Measurements from ENCODE around the gene RNF214.

Gene RNF214

GRCh38 chr11:117281159-117281558, 48.7 kb downstream of the RNF214 start:
- Histone ChIP-seq H3K4me2 (ENCODE audit: low read depth, low read length, poor library complexity, severe bottlenecking) (no peak overlapping the region), H2AFZ (ENCODE audit: low read length) (no peak overlapping the region), H3F3A (ENCODE audit: low read depth) (no peaks in the 10 kb centered on the region), H3K36me3 (ENCODE audit: insufficient read depth, low read length) (peaks cover 18% of the 10 kb centered on the region; the same call in 1 of the 2 replicates), H4K20me1 (ENCODE audit: insufficient read depth, low read length, poor library complexity, severe bottlenecking) (no peaks in the 10 kb centered on the region), H3K27me3 (ENCODE audit: insufficient read depth, low read length, poor library complexity, severe bottlenecking) (no peaks in the 10 kb centered on the region), H3K4me3 (ENCODE audit: low read length, poor library complexity, severe bottlenecking) (no peak overlapping the region), H3K79me2 (ENCODE audit: insufficient read depth, low read length) (no peaks in the 10 kb centered on the region), H3K9me3 (ENCODE audit: insufficient read depth, low read depth, low read length) (no peaks in the 10 kb centered on the region), H3K4me1 (ENCODE audit: insufficient read depth, low read length, poor library complexity, severe bottlenecking) (peaks cover 18% of the 10 kb centered on the region), H3K9me2 (replicated peaks; ENCODE audit: low read depth, low read length) (no peaks in the 10 kb centered on the region), H3K9ac (ENCODE audit: low read depth, low read length, poor library complexity, severe bottlenecking) (no peak overlapping the region)
- no peak for TF ChIP-seq EZH2phosphoT487 (IDR thresholded peaks at IDR 0.05; ENCODE audit: borderline replicate concordance)
- no peak for TF ChIP-seq CTCF (conservative IDR thresholded peaks at IDR 0.05; ENCODE audit: low read length)

- no peaks in the 10 kb centered on the region for H3K79me2 ChIP-seq (ENCODE audit: insufficient read depth, low read length)
- H3K27me3 ChIP-seq (ENCODE audit: insufficient read depth, low read length, poor library complexity, severe bottlenecking) = no peaks in the 10 kb centered on the region
- H2AFZ ChIP-seq (ENCODE audit: low read length) = no peak overlapping the region
- no peak overlapping the region for H3K4me3 ChIP-seq (ENCODE audit: low read length, poor library complexity, severe bottlenecking)
- H3K9ac ChIP-seq (ENCODE audit: low read depth, low read length, poor library complexity, severe bottlenecking) = no peak overlapping the region
- no peaks in the 10 kb centered on the region for H3K9me3 ChIP-seq (ENCODE audit: insufficient read depth, low read depth, low read length)
- no peaks in the 10 kb centered on the region for H3F3A ChIP-seq (ENCODE audit: low read depth)
- peaks cover 18% of the 10 kb centered on the region for H3K4me1 ChIP-seq (ENCODE audit: insufficient read depth, low read length, poor library complexity, severe bottlenecking)
- no peaks in the 10 kb centered on the region for H3K9me2 ChIP-seq (replicated peaks; ENCODE audit: low read depth, low read length)
- TF ChIP-seq CTCF (conservative IDR thresholded peaks at IDR 0.05; ENCODE audit: low read length) (no peak), EZH2phosphoT487 (IDR thresholded peaks at IDR 0.05; ENCODE audit: borderline replicate concordance) (no peak)
- no peaks in the 10 kb centered on the region for H4K20me1 ChIP-seq (ENCODE audit: insufficient read depth, low read length, poor library complexity, severe bottlenecking)
- H3K36me3 ChIP-seq (ENCODE audit: insufficient read depth, low read length) = peaks cover 18% of the 10 kb centered on the region; the same call in 1 of the 2 replicates
- H3K4me2 ChIP-seq (ENCODE audit: low read depth, low read length, poor library complexity, severe bottlenecking) = no peak overlapping the region
Measured at GRCh38 chr11:117281869-117282268, 49.4 kb downstream of the RNF214 start.

GRCh38 chr11:117282956-117283355, 50.5 kb downstream of the RNF214 start:
- no peaks in the 10 kb centered on the region for H3K9me2 ChIP-seq (replicated peaks; ENCODE audit: low read depth, low read length)
- H4K20me1 ChIP-seq (ENCODE audit: insufficient read depth, low read length, poor library complexity, severe bottlenecking) = no peaks in the 10 kb centered on the region
- H3K36me3 ChIP-seq (ENCODE audit: insufficient read depth, low read length) = peaks cover 18% of the 10 kb centered on the region; the same call in 1 of the 2 replicates
- no peak overlapping the region for H3K4me3 ChIP-seq (ENCODE audit: low read length, poor library complexity, severe bottlenecking)
- no peak overlapping the region for H3K9ac ChIP-seq (ENCODE audit: low read depth, low read length, poor library complexity, severe bottlenecking)
- H3F3A ChIP-seq (ENCODE audit: low read depth) = no peaks in the 10 kb centered on the region
- H3K4me2 ChIP-seq (ENCODE audit: low read depth, low read length, poor library complexity, severe bottlenecking) = no peak overlapping the region
- peaks cover 27% of the 10 kb centered on the region for H3K4me1 ChIP-seq (ENCODE audit: insufficient read depth, low read length, poor library complexity, severe bottlenecking)
- no peak overlapping the region for H2AFZ ChIP-seq (ENCODE audit: low read length)
- H3K9me3 ChIP-seq (ENCODE audit: insufficient read depth, low read depth, low read length) = no peaks in the 10 kb centered on the region
- TF ChIP-seq EZH2phosphoT487 (IDR thresholded peaks at IDR 0.05; ENCODE audit: borderline replicate concordance) = no peak
- no peak for TF ChIP-seq CTCF (conservative IDR thresholded peaks at IDR 0.05; ENCODE audit: low read length)
- H3K79me2 ChIP-seq (ENCODE audit: insufficient read depth, low read length) = no peaks in the 10 kb centered on the region
- no peaks in the 10 kb centered on the region for H3K27me3 ChIP-seq (ENCODE audit: insufficient read depth, low read length, poor library complexity, severe bottlenecking)
